Measurements from ENCODE around the gene DIDO1.

Gene DIDO1

GRCh38 chr20:62839816-62840215, 86.5 kb downstream of the DIDO1 start:
- Histone ChIP-seq H3K27ac (ENCODE audit: low read depth, low read length) (no peak overlapping the region), H4K20me1 (ENCODE audit: low read depth, low read length) (no peaks in the 10 kb centered on the region), H3K9me2 (replicated peaks; ENCODE audit: insufficient read depth, low read length) (no peaks in the 10 kb centered on the region), H3K79me2 (ENCODE audit: insufficient read depth, low read length) (no peaks in the 10 kb centered on the region), H3K36me3 (ENCODE audit: low read length) (no peaks in the 10 kb centered on the region), H2AFZ (ENCODE audit: low read depth, low read length, severe bottlenecking) (no peak overlapping the region), H3F3A (ENCODE audit: insufficient read depth) (no peaks in the 10 kb centered on the region), H3K4me3 (ENCODE audit: insufficient read depth, low read length, poor library complexity, severe bottlenecking) (no peak overlapping the region), H3K4me2 (ENCODE audit: low read depth, low read length, poor library complexity, severe bottlenecking) (no peak overlapping the region), H3K9me3 (ENCODE audit: insufficient read depth, low read length) (no peaks in the 10 kb centered on the region), H3K27me3 (ENCODE audit: low read length) (no peaks in the 10 kb centered on the region), H3K9ac (ENCODE audit: low read length) (no peak overlapping the region)
- TF ChIP-seq EZH2phosphoT487 (conservative IDR thresholded peaks at IDR 0.05; ENCODE audit: low read length) (no peak), CTCF (IDR thresholded peaks at IDR 0.05; ENCODE audit: insufficient read depth, low read length, poor library complexity, severe bottlenecking) (no peak)

- H3K9me3 ChIP-seq (ENCODE audit: insufficient read depth, low read length) = no peaks in the 10 kb centered on the region
- H3K36me3 ChIP-seq (ENCODE audit: low read length) = no peaks in the 10 kb centered on the region
- no peaks in the 10 kb centered on the region for H3K27me3 ChIP-seq (ENCODE audit: low read length)
- no peaks in the 10 kb centered on the region for H3K9me2 ChIP-seq (replicated peaks; ENCODE audit: insufficient read depth, low read length)
- H3K9ac ChIP-seq (ENCODE audit: low read length) = no peak overlapping the region
- no peak overlapping the region for H3K27ac ChIP-seq (ENCODE audit: low read depth, low read length)
- no peak overlapping the region for H2AFZ ChIP-seq (ENCODE audit: low read depth, low read length, severe bottlenecking)
- no peak overlapping the region for H3K4me2 ChIP-seq (ENCODE audit: low read depth, low read length, poor library complexity, severe bottlenecking)
- no peak for TF ChIP-seq EZH2phosphoT487 (conservative IDR thresholded peaks at IDR 0.05; ENCODE audit: low read length)
- no peak for TF ChIP-seq CTCF (IDR thresholded peaks at IDR 0.05; ENCODE audit: insufficient read depth, low read length, poor library complexity, severe bottlenecking)
- no peak overlapping the region for H3K4me3 ChIP-seq (ENCODE audit: insufficient read depth, low read length, poor library complexity, severe bottlenecking)
- H3K79me2 ChIP-seq (ENCODE audit: insufficient read depth, low read length) = no peaks in the 10 kb centered on the region
- no peaks in the 10 kb centered on the region for H4K20me1 ChIP-seq (ENCODE audit: low read depth, low read length)
- no peaks in the 10 kb centered on the region for H3F3A ChIP-seq (ENCODE audit: insufficient read depth)
Measured at GRCh38 chr20:62839261-62839660, 87.0 kb downstream of the DIDO1 start.

GRCh38 chr20:62838128-62838891, 88.0 kb downstream of the DIDO1 start:
- H4K20me1 ChIP-seq (ENCODE audit: low read depth, low read length) = no peaks in the 10 kb centered on the region
- no peak overlapping the region for H3K9ac ChIP-seq (ENCODE audit: low read length)
- no peaks in the 10 kb centered on the region for H3K9me3 ChIP-seq (ENCODE audit: insufficient read depth, low read length)
- TF ChIP-seq EZH2phosphoT487 (conservative IDR thresholded peaks at IDR 0.05; ENCODE audit: low read length) (no peak), CTCF (IDR thresholded peaks at IDR 0.05; ENCODE audit: insufficient read depth, low read length, poor library complexity, severe bottlenecking) (no peak)
- no peaks in the 10 kb centered on the region for H3F3A ChIP-seq (ENCODE audit: insufficient read depth)
- H3K27me3 ChIP-seq (ENCODE audit: low read length) = no peaks in the 10 kb centered on the region
- H3K4me3 ChIP-seq (ENCODE audit: insufficient read depth, low read length, poor library complexity, severe bottlenecking) = no peak overlapping the region
- no peaks in the 10 kb centered on the region for H3K79me2 ChIP-seq (ENCODE audit: insufficient read depth, low read length)
- H3K36me3 ChIP-seq (ENCODE audit: low read length) = no peaks in the 10 kb centered on the region
- H3K4me2 ChIP-seq (ENCODE audit: low read depth, low read length, poor library complexity, severe bottlenecking) = no peak overlapping the region
- no peak overlapping the region for H3K27ac ChIP-seq (ENCODE audit: low read depth, low read length)
- H2AFZ ChIP-seq (ENCODE audit: low read depth, low read length, severe bottlenecking) = no peak overlapping the region
- no peaks in the 10 kb centered on the region for H3K9me2 ChIP-seq (replicated peaks; ENCODE audit: insufficient read depth, low read length)

All from SU-DHL-6 (cell line).